Glutamatergic neuron (in vitro differentiated cells): ENCODE data around the gene SYMPK. TPM values are rescaled to one million over a fixed set of nuclear protein-coding genes. Genes with fewer than 3 reads are reported as not detected.

Source experiments
- DNase-seq: peaks from one replicate; pipeline ENCODE4 v3.0.0; 2022
- H3K27ac Mint-ChIP-seq: one replicate; pipeline ENCODE4 v1.8.0; 2020; ENCODE audit warnings: mild to moderate bottlenecking, mixed read lengths, inconsistent platforms; ENCODE audit not compliant: unreplicated experiment
- H3K27me3 Mint-ChIP-seq: one replicate; pipeline ENCODE4 v1.8.0; 2020; ENCODE audit warnings: mild to moderate bottlenecking, moderate library complexity, mixed read lengths, inconsistent platforms; ENCODE audit not compliant: unreplicated experiment
- H3K36me3 Mint-ChIP-seq: one replicate; pipeline ENCODE4 v1.8.0; 2020; ENCODE audit warnings: mild to moderate bottlenecking, mixed read lengths, inconsistent platforms; ENCODE audit not compliant: unreplicated experiment
- H3K4me1 Mint-ChIP-seq: one replicate; pipeline ENCODE4 v1.8.0; 2020; ENCODE audit warnings: mild to moderate bottlenecking, low read depth, mixed read lengths, inconsistent platforms; ENCODE audit not compliant: unreplicated experiment
- H3K4me3 Mint-ChIP-seq: one replicate; pipeline ENCODE4 v1.8.0; 2020; ENCODE audit warnings: mild to moderate bottlenecking, mixed read lengths, inconsistent platforms; ENCODE audit not compliant: unreplicated experiment
- H3K9me3 Mint-ChIP-seq: one replicate; pipeline ENCODE4 v1.8.0; 2020; ENCODE audit warnings: mild to moderate bottlenecking, moderate library complexity, mixed read lengths, inconsistent platforms; ENCODE audit not compliant: unreplicated experiment
- total RNA-seq: library from RNA; stranded (reverse); fragmentation: NEBNext Ultra II Directional; extraction: Animal tissue kit (Norgen Biotek cat#: 25700); gene quantifications from one replicate; pipeline ENCODE4 v1.2.1, GENCODE V29; 2021; ENCODE audit not compliant: unreplicated experiment
- TF ChIP-seq, protein P1 (sequence below): fragments of 200-600 bp; sonication (generic); IDR thresholded peaks from one replicate; pipeline ENCODE4 v1.5.0; 2021; ENCODE audit not compliant: partially characterized antibody, unreplicated experiment

SYMPK gene
- total RNA-seq, 1 donor from 2014 or later = 78.1 TPM

DNA sequence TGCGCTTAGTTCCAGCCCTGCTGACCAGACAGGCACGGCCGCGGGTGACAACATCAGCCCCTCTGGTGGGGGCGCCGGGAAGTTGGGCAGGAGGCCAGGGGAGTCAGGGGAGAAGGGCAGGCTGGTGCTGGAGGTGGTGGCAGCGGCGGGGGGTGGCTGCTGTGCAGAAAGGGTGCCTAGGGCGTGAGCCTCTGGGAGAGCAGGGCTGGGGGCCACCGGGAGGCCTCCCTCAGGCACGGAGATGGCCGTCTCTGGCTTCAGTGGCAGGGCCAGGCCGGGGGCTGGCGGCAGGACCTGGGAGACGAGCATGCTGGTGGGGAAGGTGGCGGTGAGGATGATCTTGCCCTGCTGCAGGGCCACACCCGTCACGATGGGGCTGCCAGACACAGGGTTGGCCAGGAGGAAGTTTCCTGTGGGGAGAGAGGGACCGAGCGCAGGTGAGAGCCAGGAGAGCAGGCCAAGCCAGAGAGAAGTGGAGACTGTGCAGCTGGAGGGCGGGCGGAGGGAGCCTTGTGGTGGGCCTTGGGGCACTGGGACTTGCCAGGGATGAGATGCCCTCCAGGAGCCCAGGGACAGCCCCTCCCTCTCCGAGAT lies 97.1 kb downstream of the SYMPK start:
- DNase-seq = no peak
- no peaks in the 10 kb centered on the region for H3K36me3 Mint-ChIP-seq
- H3K27me3 Mint-ChIP-seq = peaks cover 13% of the 10 kb centered on the region
- TF ChIP-seq, protein P1, sequence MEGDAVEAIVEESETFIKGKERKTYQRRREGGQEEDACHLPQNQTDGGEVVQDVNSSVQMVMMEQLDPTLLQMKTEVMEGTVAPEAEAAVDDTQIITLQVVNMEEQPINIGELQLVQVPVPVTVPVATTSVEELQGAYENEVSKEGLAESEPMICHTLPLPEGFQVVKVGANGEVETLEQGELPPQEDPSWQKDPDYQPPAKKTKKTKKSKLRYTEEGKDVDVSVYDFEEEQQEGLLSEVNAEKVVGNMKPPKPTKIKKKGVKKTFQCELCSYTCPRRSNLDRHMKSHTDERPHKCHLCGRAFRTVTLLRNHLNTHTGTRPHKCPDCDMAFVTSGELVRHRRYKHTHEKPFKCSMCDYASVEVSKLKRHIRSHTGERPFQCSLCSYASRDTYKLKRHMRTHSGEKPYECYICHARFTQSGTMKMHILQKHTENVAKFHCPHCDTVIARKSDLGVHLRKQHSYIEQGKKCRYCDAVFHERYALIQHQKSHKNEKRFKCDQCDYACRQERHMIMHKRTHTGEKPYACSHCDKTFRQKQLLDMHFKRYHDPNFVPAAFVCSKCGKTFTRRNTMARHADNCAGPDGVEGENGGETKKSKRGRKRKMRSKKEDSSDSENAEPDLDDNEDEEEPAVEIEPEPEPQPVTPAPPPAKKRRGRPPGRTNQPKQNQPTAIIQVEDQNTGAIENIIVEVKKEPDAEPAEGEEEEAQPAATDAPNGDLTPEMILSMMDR = no peak
- no peak overlapping the region for H3K27ac Mint-ChIP-seq
- no peak overlapping the region for H3K4me3 Mint-ChIP-seq
- H3K4me1 Mint-ChIP-seq = peaks cover 3% of the 10 kb centered on the region
- H3K9me3 Mint-ChIP-seq = peaks cover 7% of the 10 kb centered on the region

Other genes starting within 250 kb of the SYMPK start
- 53.2 TPM for gene EML2, start 223.8 kb downstream of the SYMPK start, total RNA-seq
- gene GIPR, start 194.9 kb downstream of the SYMPK start, total RNA-seq = 36.4 TPM
- 264 TPM for gene SNRPD2, start 171.2 kb downstream of the SYMPK start, total RNA-seq
- gene QPCTL, start 170.5 kb downstream of the SYMPK start, total RNA-seq = 2.6 TPM
- 20.4 TPM for gene FBXO46, start 132.3 kb downstream of the SYMPK start, total RNA-seq
- gene MEIOSIN, start 129.7 kb downstream of the SYMPK start, total RNA-seq = not detected
- 2.0 TPM for gene SIX5, start 93.9 kb downstream of the SYMPK start, total RNA-seq
- 107 TPM for gene DMPK, start 80.7 kb downstream of the SYMPK start, total RNA-seq
- gene DMWD, start 70.3 kb downstream of the SYMPK start, total RNA-seq = 123 TPM
- gene RSPH6A, start 47.8 kb downstream of the SYMPK start, total RNA-seq = 0.61 TPM
- 1.0 TPM for gene FOXA3, start 1.2 kb upstream of the SYMPK start, total RNA-seq
- gene IRF2BP1, start 23.0 kb upstream of the SYMPK start, total RNA-seq = 19.2 TPM
- gene MYPOP, start 39.5 kb upstream of the SYMPK start, total RNA-seq = 7.1 TPM
- gene NANOS2, start 51.6 kb upstream of the SYMPK start, total RNA-seq = not detected
- 163 TPM for gene NOVA2, start 110.7 kb upstream of the SYMPK start, total RNA-seq
- 33.5 TPM for gene CCDC61, start 132.3 kb upstream of the SYMPK start, total RNA-seq
- not detected for gene PGLYRP1, start 159.9 kb upstream of the SYMPK start, total RNA-seq
- 0.20 TPM for gene IGFL4, start 177.9 kb upstream of the SYMPK start, total RNA-seq